ENCODE measurements around the gene SLC29A4.
"Not testable (repeated sequence)": the region's sequence is repeated elsewhere in the genome, so short reads cannot be mapped to it uniquely, and the experiment has no call there.

GRCh38 chr7:5253529-5253928, 29.2 kb upstream of the SLC29A4 start:
- TF ChIP-seq POLR2AphosphoS5 (IDR thresholded peaks at IDR 0.05; ENCODE audit: low read depth, low read length); POLR2A (IDR thresholded peaks at IDR 0.05; ENCODE audit: low read depth, low read length); TAF1 (IDR thresholded peaks at IDR 0.05; ENCODE audit: borderline replicate concordance, low read depth, low read length): not testable (repeated sequence)
